GM12891 (cell line): ENCODE measurements around the gene MAP2K5.

Experiments
- DNase-seq: peaks from one replicate; pipeline ENCODE4 v3.0.0; 2011; ENCODE audit warnings: low spot score; ENCODE audit not compliant: insufficient read length
- FAIRE-seq: peaks from 2 replicates; lab custom pipeline; 2011; peaks lifted over from hg19 to GRCh38; lab: Jason Lieb, UNC
- PAX5 ChIP-seq: IDR thresholded peaks from 2 replicates; pipeline ENCODE4 v1.6.1; 2011; ENCODE audit warnings: low read length, moderate library complexity, mild to moderate bottlenecking; ENCODE audit not compliant: insufficient read depth, severe bottlenecking
- POLR2A ChIP-seq: IDR thresholded peaks from 2 replicates; pipeline ENCODE4 v1.6.1; 2011; ENCODE audit warnings: low read depth, low read length, control low read depth
- POLR2AphosphoS5 ChIP-seq: IDR thresholded peaks from 2 replicates; pipeline ENCODE4 v1.6.1; 2011; ENCODE audit warnings: low read depth, low read length, control low read depth
- POU2F2 ChIP-seq: IDR thresholded peaks from 2 replicates; pipeline ENCODE4 v1.6.1; 2011; ENCODE audit warnings: low read depth, mild to moderate bottlenecking, control low read depth, low read length, moderate library complexity
- SPI1 ChIP-seq: IDR thresholded peaks from 2 replicates; pipeline ENCODE4 v1.6.1; 2011; ENCODE audit warnings: low read depth, low read length, control low read depth
- TAF1 ChIP-seq: IDR thresholded peaks from 2 replicates; pipeline ENCODE4 v1.6.1; 2011; ENCODE audit warnings: low read depth, low read length, control low read depth

The MAP2K5 gene

DNA sequence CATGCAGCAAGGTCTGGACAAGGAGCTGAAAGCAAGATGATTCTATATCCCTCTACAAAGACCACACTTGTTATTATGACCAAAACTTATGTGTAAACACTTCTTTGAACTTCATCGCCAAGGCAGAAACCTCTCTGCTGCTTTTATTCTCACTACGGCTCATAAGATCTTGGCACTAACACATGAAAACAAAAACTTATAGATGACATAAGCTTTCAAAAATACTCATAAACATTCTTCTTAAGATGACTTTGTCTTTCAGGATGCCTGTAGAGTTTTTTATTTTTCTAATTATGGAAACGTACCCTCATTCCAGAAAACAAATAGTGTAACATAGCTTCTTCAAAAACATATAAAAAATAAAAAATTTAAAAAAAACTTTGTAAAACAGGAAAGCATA is 34.1 kb upstream of the MAP2K5 start:
- DNase-seq (no peak), FAIRE-seq (no peak)
- TF ChIP-seq SPI1 = no peak
- TF ChIP-seq POLR2AphosphoS5 = no peak
- TF ChIP-seq TAF1 = no peak
- TF ChIP-seq POU2F2 = no peak
- TF ChIP-seq POLR2A = no peak
- TF ChIP-seq PAX5 = no peak

DNA sequence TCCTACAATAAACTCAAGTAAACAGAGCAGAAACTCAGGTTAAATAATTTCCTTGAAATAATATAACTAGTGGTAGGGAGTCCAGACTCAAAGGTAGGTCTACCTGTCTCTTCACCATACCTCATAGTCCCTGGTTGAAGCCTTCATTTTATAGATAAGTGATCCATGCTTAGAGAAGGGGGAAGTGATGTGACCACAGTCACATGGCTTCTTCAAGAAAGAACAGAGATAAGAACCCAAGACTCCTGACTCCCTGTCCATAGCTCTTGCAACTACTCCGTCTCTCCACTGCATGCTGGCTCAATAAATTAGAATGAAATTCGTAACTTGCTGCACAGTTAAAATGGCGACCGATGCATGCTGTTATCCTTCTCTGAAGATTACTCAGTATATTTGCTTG is 32.6 kb upstream of the MAP2K5 start:
- no peak for TF ChIP-seq SPI1
- FAIRE-seq (no peak), DNase-seq (no peak)

DNA sequence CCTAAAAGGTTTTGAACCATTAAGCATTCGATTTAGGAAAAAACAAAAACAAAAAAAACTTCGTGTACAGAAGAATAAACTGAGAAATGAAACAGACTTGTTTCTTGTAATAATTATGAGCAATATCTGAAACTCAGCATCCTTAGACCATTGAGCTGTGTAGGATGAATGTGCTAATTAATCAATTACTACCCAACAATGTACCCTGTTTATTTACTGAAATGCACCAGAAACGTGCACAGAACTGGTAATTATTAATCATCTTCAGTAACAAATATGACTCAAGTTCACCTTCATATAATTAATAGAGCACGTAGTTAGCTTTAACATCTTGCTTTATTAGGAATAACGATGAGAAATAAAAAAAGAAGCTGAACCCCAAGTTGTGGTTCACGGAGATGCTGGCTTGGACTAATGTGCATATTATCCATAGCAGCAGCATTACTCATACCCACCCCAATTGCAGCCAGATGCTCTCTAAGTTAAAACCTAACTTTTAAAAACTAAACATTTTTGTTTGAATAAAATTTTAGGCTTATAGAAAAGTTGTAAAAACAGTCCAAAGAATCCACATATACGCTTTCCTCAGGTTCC is 31.8 kb upstream of the MAP2K5 start:
- DNase-seq (no peak), FAIRE-seq (no peak)
- TF ChIP-seq POLR2AphosphoS5 = no peak
- no peak for TF ChIP-seq POLR2A
- TF ChIP-seq POU2F2 = no peak
- no peak for TF ChIP-seq SPI1
- TF ChIP-seq PAX5 = no peak
- TF ChIP-seq TAF1 = no peak

DNA sequence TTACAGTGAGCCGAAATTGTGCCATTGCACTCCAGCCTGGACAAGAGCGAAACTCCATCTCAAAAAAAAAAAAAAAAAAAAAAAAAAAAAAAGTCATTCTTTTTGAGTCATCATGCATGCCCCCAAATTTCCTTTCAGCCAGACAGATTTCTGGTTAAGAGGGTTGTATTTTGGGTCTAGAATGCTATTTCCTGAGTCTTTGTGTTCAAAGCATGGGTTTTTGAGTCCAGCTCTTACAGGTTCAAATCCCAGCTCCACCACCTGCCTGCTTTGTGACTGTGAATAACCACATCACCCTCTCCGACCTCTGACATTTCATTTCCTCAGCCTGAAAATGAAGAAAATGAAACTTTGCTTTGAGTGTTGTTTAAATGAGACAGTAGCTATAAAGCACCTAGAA is 30.9 kb upstream of the MAP2K5 start:
- TF ChIP-seq SPI1 (no peak), TAF1 (no peak), POLR2A (no peak), POU2F2 (no peak)
- DNase-seq (no peak), FAIRE-seq (no peak)

DNA sequence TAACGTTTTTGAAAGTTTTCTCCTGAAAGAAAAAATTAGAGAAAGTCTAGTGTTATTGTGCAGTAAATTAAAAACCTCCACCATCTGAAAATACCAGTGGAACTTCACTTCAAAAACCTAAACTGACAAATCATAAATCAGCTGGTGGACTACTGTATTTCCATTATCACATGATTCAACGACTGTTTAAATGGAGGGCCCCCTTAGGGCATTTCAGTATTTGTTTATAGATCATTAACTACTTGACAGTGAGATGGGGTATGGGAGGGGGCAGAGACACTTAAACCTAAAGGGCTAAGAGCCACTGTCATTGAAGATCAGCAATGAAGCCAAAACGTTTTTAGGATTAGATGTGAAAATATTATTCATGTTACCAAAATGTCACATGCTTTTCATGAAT is 30.4 kb upstream of the MAP2K5 start:
- TF ChIP-seq TAF1 (no peak), POLR2AphosphoS5 (no peak), PAX5 (no peak)
- DNase-seq (no peak), FAIRE-seq (no peak)

DNA sequence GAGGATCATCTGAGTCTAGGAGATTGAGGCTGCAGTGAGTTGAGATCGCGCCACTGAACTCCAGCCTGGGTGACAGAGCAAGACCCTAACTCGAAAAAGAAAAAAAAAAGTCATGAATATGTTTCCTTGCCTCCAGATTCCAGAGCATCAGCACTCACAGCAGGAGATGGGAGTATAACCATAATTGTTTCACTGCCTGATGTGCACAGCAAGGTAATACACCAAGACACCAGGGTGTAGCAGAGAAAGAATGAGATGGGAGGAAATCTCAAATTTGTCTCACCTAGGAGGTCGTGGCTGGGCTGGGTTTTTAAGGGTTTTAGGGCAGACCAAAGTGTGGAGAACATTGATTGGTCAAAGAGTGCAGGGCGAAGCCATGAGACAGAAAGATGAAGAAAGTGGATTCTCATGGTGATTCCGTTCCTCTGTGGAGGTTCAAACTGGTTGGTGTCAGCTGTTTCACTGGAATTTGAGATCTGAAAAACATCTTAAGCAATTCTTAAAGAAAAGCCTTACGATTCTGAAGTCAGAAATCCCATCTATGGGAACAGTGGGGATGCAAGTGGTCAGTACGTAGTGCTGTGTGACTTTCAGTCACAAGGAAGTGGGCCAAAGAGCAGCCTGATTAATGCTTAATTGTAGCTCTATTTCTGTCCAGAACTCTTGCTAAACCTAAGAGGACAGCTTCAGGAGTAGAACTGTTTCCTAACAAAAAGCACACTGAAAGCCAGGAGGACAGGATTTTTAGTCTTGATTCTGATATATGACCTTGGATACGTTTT is 29.4 kb upstream of the MAP2K5 start:
- no peak for FAIRE-seq
- DNase-seq = no peak
- TF ChIP-seq POLR2AphosphoS5 (no peak), SPI1 (no peak), POU2F2 (no peak), TAF1 (no peak), PAX5 (no peak), POLR2A (no peak)

DNA sequence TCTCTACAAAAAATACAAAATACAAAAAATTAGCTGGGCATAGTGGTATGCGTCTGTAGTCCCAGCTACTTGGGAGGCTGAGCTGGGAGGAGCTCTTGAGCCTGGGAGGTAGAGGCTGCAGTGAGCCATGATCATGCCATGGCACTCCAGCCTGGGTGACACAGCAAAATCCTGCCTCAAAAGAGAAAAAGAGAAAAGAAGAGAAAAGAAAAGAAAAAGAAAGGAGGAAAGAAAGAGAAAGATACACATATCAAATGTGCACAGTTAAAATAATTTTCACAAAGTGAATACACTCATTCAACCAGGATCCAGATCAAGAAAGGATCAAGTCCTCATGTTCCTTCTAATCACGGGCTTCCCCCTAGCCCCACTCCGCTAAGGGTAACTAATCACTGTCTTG is 27.4 kb upstream of the MAP2K5 start:
- TF ChIP-seq PAX5 = no peak
- no peak for TF ChIP-seq TAF1
- no peak for TF ChIP-seq POLR2AphosphoS5
- TF ChIP-seq POLR2A = no peak
- TF ChIP-seq SPI1 = no peak
- no peak for TF ChIP-seq POU2F2
- no peak for FAIRE-seq

DNA sequence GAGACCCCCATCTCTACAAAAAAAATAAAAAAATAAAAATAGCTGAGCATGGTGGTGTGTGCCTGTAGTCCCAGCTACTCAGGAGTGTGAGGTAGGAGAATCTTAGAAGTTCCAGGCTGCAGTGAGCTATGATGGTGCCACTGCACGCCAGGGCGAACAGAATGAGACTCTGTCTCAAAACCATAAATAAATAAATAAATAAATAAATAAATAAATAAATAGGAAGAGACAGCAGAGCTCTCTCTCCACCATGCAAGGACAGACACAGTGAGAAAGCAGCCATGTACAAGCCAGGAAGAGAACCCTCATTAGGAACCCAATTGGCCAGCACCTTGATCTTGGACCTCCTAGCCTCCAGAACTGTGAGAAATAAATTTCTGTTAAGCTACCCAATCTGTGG is 26.9 kb upstream of the MAP2K5 start:
- no peak for FAIRE-seq
- TF ChIP-seq POU2F2 (no peak), POLR2A (no peak), PAX5 (no peak), POLR2AphosphoS5 (no peak), SPI1 (no peak), TAF1 (no peak)
- no peak for DNase-seq

More for the DNA sequence above, 27.4 kb upstream of the MAP2K5 start:
- DNase-seq = no peak

DNA sequence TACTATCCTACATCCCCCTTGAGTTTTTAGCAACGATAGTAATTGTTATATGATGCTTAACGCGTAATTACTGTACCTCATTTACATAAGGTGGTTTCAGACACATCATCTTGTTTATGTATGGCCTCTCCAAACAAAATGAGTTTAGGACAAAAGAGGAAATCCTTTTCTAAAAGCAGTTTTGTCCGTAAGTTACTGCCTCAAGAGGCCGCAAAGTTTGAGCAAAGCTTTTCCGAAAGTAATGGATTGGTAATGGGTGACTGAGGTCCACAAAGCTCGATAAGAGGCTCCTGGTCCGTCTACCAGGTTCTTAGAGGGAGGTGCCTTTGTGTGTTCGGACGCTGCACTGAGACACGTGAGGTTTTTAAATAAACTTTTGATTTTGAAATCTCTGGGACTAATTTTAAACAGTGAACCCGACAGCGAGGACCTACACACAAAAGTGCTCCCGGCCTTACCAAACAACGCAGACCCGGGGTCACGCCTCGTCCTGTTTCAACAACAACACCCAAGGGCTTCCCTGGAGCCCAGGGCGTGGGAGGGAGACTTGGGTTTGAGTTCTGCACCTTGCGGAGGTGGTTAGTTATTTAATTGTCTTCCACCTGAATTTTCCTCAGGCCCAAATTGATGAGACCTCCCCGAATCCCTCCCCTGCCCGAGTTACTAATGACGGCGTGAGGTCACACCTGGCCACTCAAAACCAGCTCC is 22.0 kb upstream of the MAP2K5 start:
- DNase-seq (no peak), FAIRE-seq (peak; percentile 26)
- TF ChIP-seq POLR2A = peak; percentile 28; the same call in 1 of the 2 replicates
- no peak for TF ChIP-seq POU2F2
- peak; percentile 54 for TF ChIP-seq SPI1
